GM03348 (cell line): Measurements from ENCODE around the gene PTPRN2.
"Not testable (repeated sequence)": the region's sequence is repeated elsewhere in the genome, so short reads cannot be mapped to it uniquely, and the experiment has no call there.

ENCODE experiments used
- DNase-seq: peaks from one replicate; pipeline ENCODE4 v3.0.0; 2012; ENCODE audit warnings: low spot score

PTPRN2 gene

DNA sequence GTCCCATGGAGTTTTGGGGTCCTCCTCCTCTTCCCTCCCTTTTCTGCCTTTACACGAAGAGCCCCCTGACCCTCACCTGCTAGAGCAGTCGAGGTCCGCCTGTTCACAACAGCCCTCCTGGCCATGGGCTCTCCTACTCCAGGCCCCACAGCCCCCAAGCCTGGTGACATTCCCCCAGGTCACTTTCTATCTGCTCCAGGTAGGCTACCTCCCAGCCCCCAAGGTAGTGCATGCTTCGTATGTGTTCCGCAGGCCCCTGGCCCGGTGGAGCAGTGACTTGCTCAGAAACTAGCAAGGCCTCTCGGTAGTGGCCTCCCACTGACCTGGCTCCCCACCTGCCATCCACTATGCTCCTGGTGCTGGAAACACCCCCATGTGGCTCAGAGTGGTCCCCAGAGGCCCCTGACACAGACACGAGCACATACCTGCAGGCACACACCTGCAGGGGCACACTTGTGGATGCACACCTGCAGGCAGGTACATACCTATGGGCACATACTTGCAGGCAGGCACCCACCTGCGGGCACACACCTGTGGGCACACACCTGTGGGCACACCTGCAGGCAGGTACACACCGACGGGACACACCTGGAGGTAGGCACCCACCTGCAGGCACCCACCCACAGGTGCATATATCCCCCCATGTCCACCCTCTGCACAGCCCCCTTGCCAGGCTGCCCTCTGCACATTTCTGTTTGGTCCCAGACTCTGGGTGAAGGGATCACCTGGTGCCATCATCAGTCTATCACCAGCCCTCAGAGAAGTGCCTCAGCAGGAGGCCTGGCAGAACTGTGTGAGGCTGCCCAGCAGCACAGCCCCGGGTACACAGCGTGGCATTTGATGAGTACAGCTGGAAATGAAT is 322.5 kb downstream of the PTPRN2 start:
- no peak for DNase-seq

- DNase-seq: no peak
Observed at GRCh38 chr7:158263964-158264748, 323.5 kb downstream of the PTPRN2 start.

DNA sequence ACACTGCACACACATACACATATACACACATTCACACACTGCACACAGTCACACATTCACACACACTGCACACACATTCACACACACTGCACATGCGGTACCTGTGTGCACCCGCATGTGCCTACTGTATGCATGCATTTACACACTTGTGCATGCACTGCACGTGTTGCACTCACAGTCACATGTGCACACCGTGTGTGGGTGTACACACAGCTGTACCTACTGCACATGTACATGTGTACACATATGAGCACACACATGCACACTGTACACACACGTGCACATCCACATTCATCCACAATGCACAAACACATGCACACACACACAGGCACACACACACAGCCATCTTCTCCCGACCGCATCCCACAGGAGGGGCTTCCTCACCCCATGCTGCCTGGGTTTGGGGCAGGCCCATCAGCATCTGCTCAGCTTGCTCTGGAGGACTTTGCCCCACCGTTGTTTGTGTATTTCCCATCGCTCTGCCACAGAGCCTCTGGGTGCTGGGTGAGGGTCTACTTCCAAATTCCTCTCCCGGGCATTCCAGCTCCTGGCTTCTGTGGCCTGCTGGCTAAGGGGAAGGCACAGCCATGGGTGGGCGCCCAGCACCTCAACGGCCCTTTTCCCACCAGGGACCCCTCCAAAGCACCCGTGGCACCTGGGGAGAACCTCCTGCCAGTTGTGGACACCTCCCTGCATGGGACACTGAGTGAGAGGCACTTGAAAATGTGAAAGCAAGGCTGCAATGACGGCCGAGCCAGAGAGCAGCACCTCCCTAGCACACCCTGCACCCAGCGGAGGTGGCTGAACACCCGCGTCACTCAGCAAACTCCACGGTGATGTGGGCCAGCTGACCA is 324.3 kb downstream of the PTPRN2 start:
- DNase-seq: no peak

DNA sequence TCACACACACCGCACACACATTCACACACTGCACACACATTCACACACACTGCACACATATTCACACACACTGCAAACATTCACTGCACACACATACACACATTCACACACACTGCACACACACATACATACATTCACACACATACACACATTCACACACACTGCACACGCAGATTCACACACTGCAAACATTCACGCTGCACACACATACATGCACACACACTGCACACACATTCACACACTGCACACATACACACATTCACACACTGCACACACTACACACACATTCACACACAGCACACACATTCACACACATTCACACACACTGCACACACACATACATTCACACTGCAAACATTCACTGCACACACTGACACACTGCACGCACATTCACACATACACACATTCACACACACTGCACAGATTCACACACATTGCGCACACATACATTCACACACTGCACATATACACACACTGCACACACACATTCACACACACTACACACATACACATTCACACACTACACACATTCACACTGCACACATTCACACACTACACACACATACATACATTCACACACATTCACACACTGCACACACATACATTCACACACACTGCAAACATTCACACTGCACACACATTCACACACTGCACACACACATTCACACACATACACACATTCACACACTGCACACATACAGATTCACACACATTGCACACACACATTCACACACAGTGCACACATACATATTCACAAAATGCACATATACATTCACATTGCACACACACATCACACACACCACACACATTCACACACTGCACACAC is 325.1 kb downstream of the PTPRN2 start:
- DNase-seq: no peak

- no peak for DNase-seq
Observed at GRCh38 chr7:158261362-158262235, 326.0 kb downstream of the PTPRN2 start.

DNA sequence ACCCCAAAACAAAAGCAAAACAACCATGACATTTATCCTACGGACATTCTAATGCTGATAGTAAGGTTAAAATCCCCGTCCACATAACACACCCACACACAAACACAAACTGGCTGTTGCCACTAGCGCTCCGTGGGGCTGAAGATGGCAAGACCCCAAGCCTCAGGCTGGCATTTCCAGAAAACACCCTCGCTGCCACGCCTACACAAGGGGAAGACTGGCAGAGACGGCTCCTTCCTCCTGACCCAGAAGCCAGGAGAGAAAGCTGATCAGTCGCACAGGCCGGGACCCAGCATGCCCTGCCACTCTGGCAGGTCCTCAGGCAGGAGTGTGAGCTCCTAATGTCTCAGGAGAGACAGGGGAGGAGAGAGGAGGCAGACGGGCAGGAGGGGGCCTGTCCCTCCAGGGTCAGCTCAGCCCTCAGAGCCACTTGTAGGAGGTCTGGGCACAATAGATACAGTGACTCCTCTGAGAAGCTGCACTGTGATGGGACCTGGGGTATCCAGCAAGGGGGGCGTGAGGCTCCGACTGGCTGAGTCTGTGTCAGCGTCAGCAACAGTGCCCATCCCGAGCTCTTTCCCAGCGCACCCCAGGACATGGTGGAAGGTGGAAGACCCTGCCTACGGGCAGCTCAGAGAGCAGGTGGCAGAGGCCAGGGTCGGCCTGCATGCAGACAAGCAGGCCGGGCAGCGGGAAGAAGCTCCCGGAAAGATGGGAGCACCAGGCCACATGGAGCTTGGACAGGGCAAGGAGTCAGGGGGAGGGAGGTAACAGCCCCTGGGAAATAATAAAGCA is 326.9 kb downstream of the PTPRN2 start:
- no peak for DNase-seq

DNA sequence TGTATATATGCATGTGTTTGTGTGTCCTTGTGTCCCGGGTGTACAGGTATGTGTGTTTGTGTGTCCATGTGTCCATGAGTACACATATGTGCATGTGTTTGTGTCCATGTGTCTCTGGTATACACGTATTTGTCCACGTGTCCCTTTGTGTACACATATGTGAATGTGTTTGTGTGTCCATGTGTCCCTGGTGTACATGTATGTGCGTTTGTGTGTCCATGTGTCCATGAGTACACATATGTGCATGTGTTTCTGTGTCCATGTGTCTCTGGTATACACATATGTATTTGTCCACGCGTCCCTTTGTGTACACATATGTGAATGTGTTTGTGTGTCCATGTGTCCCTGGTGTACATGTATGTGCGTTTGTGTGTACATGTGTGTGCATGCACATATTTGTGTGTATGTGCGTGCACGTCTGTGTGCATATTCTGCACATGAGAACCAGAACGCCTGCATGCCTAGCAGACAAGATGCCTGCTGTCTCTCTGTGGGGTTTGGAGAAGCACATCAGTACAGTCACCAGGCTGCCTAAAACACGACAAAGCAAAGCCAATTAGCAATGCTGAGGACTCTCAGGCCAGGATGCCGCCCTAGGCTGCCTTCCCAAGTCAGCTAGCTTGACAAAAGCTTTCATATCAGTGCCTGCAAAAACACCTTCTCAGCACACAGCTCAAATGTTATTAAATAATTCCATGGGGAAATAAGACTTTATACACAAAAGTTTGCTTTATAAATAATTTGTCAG is 327.8 kb downstream of the PTPRN2 start:
- DNase-seq: no peak

- DNase-seq: no peak
Observed at GRCh38 chr7:158259141-158259540, 328.5 kb downstream of the PTPRN2 start.

DNA sequence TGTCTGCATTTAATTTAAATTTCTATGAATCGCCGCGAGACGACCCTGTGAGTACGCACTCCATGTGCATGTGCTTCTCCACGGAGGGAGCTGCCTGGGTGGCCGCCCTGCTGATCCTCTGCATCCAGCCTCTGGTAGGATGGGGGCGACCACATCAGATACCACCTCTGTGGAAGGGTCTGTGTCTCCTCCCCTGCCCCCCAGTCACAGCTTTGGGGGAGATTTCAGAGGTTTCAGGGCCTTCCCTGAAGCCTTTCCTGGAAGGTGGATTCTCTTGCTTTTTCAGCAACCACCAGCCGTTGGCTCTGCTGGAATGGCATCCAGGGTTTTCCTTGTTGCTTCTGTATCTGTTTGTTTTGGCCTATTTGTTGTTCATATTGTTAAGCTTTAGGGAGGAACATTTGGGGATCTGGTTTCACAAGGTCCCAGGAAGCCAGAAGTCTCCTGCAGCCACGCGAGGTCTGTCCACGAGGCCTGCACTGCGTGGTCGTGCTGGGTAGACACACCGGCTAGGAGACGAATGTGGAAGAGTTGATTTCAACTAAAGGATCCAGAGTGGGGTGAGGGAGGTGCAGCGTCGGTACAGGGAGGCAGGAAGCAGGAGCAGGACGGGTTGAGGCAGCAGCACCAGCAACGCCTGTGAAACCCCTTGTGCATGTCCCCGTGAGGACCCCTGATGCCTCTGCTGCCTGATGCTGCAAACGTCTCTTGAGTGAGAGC is 329.1 kb downstream of the PTPRN2 start:
- DNase-seq: no peak

GRCh38 chr7:158257516-158258410 is 329.9 kb downstream of the PTPRN2 start:
- no peak for DNase-seq

GRCh38 chr7:158257001-158257400 is 330.6 kb downstream of the PTPRN2 start:
- DNase-seq: no peak

DNA sequence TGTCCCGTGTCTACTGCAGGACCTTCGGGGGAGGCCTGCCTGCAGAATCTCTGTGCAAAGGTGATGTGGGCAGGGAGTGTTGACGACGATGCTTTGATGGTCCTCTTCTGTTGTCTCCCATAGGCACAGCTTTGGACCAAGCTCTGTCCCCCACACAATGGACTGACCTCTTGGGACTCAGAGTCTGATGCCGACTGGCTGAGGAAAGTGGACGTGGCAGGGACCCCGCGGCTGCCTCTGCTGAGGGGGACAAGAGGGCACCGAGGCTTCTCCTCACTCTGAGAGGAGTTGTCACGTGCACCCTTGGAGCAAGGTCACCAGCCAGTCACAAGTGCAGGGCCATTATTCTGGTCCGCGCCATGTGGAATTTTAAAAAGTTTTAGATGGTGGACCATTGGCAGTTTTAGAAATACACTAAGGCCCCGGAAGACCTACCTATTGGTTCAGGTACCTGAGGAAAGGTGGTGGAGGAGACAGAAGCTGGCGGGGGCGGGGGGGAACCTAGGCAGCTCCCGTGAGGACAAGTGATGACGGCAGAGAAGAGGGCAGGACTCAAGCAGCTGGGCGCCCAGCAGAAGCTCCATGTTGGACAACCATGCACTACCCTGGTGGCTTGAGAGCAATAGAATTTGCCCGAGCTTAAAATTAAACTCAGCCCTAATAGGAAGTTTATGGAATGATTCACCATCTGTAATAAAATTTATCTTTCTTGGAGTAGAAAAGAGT is 331.4 kb downstream of the PTPRN2 start:
- no peak for DNase-seq

- DNase-seq: no peak
Observed at GRCh38 chr7:158255558-158255957, 332.1 kb downstream of the PTPRN2 start.

GRCh38 chr7:158255156-158255555 is 332.5 kb downstream of the PTPRN2 start:
- DNase-seq: no peak

GRCh38 chr7:158253670-158254045 is 334.0 kb downstream of the PTPRN2 start:
- not testable (repeated sequence) for DNase-seq
